ENCODE measurements around the gene CD244.

Gene CD244

DNA sequence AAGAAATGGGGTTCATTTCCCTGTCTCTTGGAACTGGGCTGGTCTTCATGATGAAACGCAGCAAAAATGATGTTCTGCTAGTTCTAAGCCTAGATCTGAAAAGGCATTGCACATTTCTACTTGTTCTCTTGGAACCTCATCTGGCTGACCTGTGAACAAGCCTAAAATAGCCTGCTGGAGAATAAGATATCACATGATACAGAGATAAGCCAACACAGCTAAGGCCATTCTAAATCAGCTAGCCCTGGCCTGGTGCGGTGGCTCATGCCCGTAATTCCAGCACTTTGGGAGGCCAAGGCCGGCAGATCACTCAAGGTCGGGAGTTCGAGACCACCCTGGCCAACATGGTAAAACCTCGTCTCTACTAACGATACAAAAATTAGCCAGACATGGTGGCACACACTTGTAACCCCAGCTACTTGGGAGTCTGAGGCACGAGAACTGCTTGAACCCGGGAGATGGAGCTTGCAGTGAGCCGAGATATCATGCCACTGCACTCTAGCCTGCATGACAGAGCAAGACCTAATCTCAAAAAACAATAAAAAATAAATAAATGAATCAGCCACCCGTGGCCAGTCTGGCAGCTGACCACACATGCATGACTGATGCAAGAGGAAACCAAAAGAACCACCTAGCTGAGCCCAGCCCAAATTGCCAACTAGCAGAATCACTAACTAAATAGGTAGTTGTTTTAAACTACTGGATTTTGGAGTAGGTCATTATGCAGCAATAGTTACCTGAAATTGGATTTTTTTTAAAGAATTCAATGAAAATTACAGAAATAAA, 18.0 kb downstream of the CD244 start:
- no peak overlapping the region for H3K4me3 ChIP-seq (replicated peaks; ENCODE audit: low read depth, low read length)
- TF ChIP-seq, protein P1, sequence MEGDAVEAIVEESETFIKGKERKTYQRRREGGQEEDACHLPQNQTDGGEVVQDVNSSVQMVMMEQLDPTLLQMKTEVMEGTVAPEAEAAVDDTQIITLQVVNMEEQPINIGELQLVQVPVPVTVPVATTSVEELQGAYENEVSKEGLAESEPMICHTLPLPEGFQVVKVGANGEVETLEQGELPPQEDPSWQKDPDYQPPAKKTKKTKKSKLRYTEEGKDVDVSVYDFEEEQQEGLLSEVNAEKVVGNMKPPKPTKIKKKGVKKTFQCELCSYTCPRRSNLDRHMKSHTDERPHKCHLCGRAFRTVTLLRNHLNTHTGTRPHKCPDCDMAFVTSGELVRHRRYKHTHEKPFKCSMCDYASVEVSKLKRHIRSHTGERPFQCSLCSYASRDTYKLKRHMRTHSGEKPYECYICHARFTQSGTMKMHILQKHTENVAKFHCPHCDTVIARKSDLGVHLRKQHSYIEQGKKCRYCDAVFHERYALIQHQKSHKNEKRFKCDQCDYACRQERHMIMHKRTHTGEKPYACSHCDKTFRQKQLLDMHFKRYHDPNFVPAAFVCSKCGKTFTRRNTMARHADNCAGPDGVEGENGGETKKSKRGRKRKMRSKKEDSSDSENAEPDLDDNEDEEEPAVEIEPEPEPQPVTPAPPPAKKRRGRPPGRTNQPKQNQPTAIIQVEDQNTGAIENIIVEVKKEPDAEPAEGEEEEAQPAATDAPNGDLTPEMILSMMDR (IDR thresholded peaks at IDR 0.05; ENCODE audit: low read length, missing control alignments), result no peak

DNA sequence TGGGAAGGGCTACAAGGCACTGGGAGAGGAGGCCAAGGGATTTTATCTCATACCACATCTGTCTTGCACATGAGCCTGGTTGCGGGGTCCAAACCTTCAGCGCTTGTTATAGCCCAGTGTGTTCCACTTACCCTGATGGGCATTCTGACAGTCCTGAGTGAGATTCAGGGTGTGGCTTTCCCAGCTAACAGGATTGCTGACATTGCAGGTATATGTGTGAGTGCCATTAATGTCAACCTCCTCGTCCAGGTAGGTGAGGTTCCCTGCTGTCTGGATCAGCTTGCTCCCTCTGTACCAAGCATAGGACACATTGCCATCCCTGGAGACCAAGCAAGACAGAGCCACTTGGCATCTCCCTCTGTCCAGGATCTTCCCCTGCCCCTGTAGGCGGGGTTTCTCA, 21.6 kb downstream of the CD244 start:
- TF ChIP-seq, protein P1 (IDR thresholded peaks at IDR 0.05; ENCODE audit: low read length, missing control alignments), result no peak
- H3K4me3 ChIP-seq (replicated peaks; ENCODE audit: low read depth, low read length), result no peak overlapping the region
- DNase-seq (ENCODE audit: low read depth), result no peak

More for the DNA sequence above, 18.0 kb downstream of the CD244 start:
- DNase-seq (ENCODE audit: low read depth), result no peak

DNA sequence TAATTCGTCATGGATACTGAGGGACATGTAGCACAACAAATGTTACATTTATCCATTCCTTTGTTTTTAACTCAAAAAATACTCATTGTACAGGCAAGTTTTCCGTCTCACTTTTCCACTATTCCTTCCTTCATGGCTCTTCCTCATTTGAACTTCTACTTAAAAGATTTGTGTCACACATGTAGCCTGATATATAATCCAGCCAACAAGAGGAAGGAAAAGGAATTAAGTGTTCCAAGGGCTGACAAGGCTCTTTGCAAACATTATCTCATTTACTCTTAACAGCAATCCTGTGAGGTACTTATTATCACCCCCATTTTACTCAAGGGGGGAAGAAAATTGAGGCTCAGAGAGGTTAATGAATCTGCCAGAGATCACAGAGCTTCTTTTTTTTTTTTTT, 22.9 kb downstream of the CD244 start:
- no peak overlapping the region for H3K4me3 ChIP-seq (replicated peaks; ENCODE audit: low read depth, low read length)
- TF ChIP-seq, protein P1 (IDR thresholded peaks at IDR 0.05; ENCODE audit: low read length, missing control alignments), result no peak
- DNase-seq (ENCODE audit: low read depth), result no peak

DNA sequence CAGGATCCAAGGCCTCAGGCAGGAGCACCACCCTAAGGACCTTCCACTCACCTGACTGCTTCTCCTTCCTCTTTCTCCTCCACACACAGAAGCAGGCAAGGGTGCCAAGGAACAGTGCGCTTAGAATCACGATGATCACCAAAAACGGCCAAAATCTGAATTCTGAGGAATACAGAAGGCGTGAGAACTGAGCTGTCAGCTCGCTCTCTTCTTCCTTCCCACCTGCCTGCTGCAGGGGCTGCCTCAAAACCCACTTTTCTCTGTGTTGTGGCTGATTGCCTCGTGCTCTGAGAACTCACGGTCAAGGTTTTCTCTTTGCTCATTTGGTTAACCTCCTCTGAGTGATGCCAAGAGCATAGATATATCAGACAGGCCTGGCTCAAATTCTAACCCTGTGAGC, 23.8 kb downstream of the CD244 start:
- no peak for DNase-seq (ENCODE audit: low read depth)
- TF ChIP-seq, protein P1 (IDR thresholded peaks at IDR 0.05; ENCODE audit: low read length, missing control alignments), result no peak
- no peak overlapping the region for H3K4me3 ChIP-seq (replicated peaks; ENCODE audit: low read depth, low read length)

DNA sequence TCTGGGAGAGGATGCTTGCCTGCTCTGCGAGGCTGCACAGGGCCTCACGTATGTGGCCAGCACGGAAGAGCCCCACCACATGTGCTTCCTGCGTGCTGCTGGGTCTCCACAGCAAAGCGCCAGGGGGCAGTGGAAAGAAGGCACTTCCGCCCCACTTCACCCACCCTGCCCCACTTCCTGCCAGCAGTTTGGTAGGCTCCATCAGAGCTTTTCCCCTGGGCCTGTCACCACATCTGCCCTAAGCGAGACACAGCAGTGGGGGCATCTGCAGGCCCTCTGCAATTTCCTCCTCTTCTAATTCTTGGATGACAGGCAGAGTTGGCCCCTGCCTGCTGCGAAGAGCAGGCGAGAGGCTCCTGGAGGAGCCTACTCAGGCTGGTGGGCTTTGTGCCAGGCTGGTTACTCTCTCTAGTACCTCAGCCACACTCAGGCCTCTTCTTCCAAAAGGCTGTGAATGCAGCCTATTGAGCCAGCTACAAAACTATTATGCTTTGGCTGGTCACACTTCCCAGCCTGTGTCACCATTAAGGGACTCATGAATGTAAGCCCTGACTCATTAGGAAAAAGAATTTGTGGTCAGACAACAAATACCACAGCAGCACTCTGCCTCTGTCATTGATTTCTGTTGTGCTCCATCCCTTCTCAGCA, 25.0 kb downstream of the CD244 start:
- TF ChIP-seq, protein P1 (IDR thresholded peaks at IDR 0.05; ENCODE audit: low read length, missing control alignments), result no peak
- DNase-seq (ENCODE audit: low read depth), result peak; percentile 6
- H3K4me3 ChIP-seq (replicated peaks; ENCODE audit: low read depth, low read length), result no peak overlapping the region

DNA sequence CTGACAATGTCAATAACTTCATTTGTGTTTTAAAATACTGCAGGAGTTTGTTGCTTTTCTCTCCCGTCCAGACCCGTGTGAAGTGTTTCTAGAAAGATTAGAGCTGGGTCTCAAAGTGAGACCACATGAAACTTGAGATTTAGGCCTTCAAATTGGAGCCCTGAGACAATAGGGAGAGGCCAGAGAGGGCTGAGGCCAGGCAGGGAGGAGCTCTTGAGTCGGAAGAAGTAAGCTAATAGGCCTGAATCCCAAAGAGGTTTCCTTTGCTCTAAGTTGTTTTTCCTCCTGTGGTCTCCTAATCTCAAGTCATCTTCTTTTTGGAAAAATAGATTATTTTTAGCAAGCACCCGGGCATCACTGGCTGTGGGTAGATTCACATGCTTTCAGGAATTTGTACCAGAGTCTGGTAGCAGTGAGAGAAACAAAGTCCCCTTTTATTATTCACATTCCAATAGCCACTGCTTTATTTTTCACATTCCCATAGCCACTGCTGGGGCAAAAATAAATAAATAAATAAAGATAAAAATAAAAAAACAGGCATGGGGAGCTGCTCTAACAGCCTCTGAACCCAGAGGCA, 25.6 kb downstream of the CD244 start:
- no peak overlapping the region for H3K4me3 ChIP-seq (replicated peaks; ENCODE audit: low read depth, low read length)
- TF ChIP-seq, protein P1 (IDR thresholded peaks at IDR 0.05; ENCODE audit: low read length, missing control alignments), result no peak
- DNase-seq (ENCODE audit: low read depth), result peak; percentile 17
